ENCODE measurements around the gene IDS. TPM values are rescaled to one million over a fixed set of nuclear protein-coding genes. Genes with fewer than 3 reads are reported as not detected.

The IDS gene
- total and polyA plus RNA-seq, 2 donors from 2014 or later = 19.6 to 85.8 TPM

DNA sequence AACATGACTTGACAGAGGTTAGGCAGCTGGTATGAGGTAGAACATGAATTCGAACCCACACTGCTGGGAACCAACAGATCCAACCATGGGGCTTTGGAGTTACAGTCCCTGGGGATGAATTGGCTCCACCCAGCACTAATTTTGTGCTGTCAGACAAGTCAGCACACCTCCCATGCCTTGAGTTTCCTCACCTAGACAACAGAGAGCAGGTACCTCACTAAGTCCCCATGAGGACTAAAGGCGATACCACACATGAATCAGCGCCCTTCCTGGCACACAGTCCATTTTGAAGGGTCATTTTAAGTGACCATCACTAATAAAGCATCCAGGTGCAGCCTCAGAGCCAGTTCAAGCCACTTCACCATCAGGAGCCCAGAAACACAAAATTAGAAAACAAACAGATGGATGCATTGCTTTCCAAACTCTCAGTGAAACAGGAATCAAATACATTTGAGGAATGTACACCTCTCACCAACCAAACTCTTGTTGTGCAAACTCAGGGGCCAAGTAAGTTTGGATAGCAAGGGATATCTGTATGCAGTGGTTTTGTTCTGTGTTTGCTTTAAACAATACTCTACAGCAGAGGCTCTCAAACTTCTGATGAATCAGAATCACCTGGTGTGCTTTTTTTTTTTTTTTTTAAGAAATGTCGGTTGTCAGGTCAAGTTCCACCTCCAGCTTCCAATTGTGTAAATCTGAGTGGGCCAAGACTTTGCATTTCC, 10.1 kb downstream of the IDS start:
- DNase-seq (no peak), FAIRE-seq (no peak)
- H3K36me3 ChIP-seq (ENCODE audit: control insufficient read depth in 2 of 3, insufficient read depth in 3 of 3, low read length in 3 of 3) = peaks cover 2 to 54% (median 19%) of the 10 kb centered on the region in 3 donors
- no peak overlapping the region for H3K27ac ChIP-seq (ENCODE audit: low read depth in 2 of 2, low read length in 2 of 2)
- no peaks in the 10 kb centered on the region for H3K9me3 ChIP-seq (ENCODE audit: control insufficient read depth in 2 of 3, insufficient read depth in 1 of 3, low read length in 3 of 3)
- H3K4me3 ChIP-seq (ENCODE audit: low read length in 3 of 3) = no peak overlapping the region
- TF ChIP-seq, protein P1, sequence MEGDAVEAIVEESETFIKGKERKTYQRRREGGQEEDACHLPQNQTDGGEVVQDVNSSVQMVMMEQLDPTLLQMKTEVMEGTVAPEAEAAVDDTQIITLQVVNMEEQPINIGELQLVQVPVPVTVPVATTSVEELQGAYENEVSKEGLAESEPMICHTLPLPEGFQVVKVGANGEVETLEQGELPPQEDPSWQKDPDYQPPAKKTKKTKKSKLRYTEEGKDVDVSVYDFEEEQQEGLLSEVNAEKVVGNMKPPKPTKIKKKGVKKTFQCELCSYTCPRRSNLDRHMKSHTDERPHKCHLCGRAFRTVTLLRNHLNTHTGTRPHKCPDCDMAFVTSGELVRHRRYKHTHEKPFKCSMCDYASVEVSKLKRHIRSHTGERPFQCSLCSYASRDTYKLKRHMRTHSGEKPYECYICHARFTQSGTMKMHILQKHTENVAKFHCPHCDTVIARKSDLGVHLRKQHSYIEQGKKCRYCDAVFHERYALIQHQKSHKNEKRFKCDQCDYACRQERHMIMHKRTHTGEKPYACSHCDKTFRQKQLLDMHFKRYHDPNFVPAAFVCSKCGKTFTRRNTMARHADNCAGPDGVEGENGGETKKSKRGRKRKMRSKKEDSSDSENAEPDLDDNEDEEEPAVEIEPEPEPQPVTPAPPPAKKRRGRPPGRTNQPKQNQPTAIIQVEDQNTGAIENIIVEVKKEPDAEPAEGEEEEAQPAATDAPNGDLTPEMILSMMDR (IDR thresholded peaks at IDR 0.05; ENCODE audit: borderline replicate concordance, extremely low read depth, insufficient read depth) = no peak
- H3K4me1 ChIP-seq (ENCODE audit: control insufficient read depth in 2 of 3, insufficient read depth in 2 of 3, low read depth in 1 of 3, low read length in 3 of 3) = no peaks in the 10 kb centered on the region
- no peak overlapping the region for H3K9ac ChIP-seq (ENCODE audit: low read length in 3 of 3)
- intact Hi-C loops (cut with DNase I) = no loop called here
- no peaks in the 10 kb centered on the region for H3K27me3 ChIP-seq (ENCODE audit: control insufficient read depth, insufficient read depth, low read length)

DNA sequence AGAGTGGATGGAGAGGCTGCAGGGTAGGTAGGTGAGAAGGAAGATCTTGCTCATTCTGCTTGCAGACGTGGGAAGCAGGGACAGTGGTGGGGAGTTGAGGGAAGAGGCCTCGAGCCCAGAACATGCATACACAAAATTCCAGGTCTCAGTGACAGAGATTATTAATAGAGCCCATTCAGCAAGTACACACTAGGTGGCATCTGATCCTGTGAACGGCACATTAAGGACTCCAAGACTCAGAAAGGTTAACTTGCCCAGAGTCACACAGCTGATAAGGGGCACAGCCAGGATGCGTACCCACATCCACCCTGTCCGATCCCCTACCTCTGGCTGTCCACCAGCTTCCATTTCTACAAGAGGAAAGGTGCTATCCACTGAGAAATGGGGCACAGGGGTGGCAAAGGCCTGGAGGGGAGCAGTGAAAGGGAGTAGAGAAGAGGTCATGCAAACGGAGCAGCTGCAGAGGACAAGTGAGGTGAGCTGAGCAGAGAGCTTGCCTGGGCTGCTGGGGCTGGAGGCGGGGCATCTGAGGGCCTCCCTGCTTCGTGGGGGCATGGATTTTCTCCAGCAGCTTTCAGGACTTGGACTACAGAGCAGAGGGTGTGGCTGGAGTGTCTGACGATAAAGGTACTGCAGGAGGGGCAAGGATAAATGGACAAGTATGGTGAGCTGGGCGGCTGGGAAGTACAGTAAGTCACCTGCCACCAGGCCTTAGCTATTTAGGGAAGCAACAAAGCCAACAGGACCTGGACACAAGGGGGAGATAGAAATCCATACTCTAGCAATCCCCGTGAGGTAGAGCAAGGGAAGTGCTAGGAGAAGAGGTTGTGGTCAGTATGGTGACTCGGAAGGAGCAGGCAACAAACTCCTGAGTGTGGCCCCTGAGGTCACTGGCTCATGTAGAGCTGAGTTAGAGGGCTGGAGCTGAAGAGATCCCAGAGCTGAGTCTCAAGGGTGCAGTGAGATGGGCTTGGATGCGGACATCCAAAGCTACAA, 11.2 kb downstream of the IDS start:
- TF ChIP-seq, protein P1 (IDR thresholded peaks at IDR 0.05; ENCODE audit: borderline replicate concordance, extremely low read depth, insufficient read depth) = no peak
- Histone ChIP-seq H3K9ac (ENCODE audit: low read length in 3 of 3) (no peak overlapping the region), H3K4me3 (ENCODE audit: low read length in 3 of 3) (no peak overlapping the region), H3K9me3 (ENCODE audit: control insufficient read depth in 2 of 3, insufficient read depth in 1 of 3, low read length in 3 of 3) (no peaks in the 10 kb centered on the region), H3K27me3 (ENCODE audit: control insufficient read depth, insufficient read depth, low read length) (no peaks in the 10 kb centered on the region), H3K36me3 (ENCODE audit: control insufficient read depth in 2 of 3, insufficient read depth in 3 of 3, low read length in 3 of 3) (peaks cover 2 to 61% (median 20%) of the 10 kb centered on the region in 3 donors), H3K4me1 (ENCODE audit: control insufficient read depth in 2 of 3, insufficient read depth in 2 of 3, low read depth in 1 of 3, low read length in 3 of 3) (no peaks in the 10 kb centered on the region), H3K27ac (ENCODE audit: low read depth in 2 of 2, low read length in 2 of 2) (no peak overlapping the region)
- FAIRE-seq = no peak
- DNase-seq = no peak
- intact Hi-C loops (cut with DNase I) = no loop called here

DNA sequence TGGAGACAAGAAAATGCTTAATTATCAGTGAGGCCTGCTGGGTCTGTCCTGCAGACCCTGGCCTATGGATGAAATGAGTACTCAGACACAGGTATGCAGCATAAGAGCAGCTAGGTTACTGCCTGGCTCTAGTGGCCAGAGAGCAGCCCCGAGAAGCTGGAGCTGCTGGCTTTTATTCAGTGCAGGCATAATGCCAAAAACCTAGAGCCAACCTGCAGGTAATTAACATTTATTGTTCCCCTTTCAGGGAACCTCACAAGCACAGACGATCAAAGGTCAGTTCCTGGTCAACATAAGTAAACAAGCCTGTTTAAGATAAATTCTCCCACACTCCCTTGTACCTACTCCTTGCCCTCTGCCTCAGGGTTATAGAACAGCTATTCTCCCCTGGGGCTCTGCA, 13.3 kb downstream of the IDS start:
- no peak for DNase-seq
- Histone ChIP-seq H3K36me3 (ENCODE audit: control insufficient read depth in 2 of 3, insufficient read depth in 3 of 3, low read length in 3 of 3) (peaks cover 2 to 56% (median 20%) of the 10 kb centered on the region in 3 donors), H3K4me1 (ENCODE audit: control insufficient read depth in 2 of 3, insufficient read depth in 2 of 3, low read depth in 1 of 3, low read length in 3 of 3) (no peaks in the 10 kb centered on the region), H3K9me3 (ENCODE audit: control insufficient read depth in 2 of 3, insufficient read depth in 1 of 3, low read length in 3 of 3) (no peaks in the 10 kb centered on the region), H3K27ac (ENCODE audit: low read depth in 2 of 2, low read length in 2 of 2) (no peak overlapping the region), H3K4me3 (ENCODE audit: low read length in 3 of 3) (no peak overlapping the region), H3K9ac (ENCODE audit: low read length in 3 of 3) (no peak overlapping the region), H3K27me3 (ENCODE audit: control insufficient read depth, insufficient read depth, low read length) (no peaks in the 10 kb centered on the region)
- FAIRE-seq = no peak
- TF ChIP-seq, protein P1 (IDR thresholded peaks at IDR 0.05; ENCODE audit: borderline replicate concordance, extremely low read depth, insufficient read depth) = no peak
- intact Hi-C loops (cut with DNase I) = no loop called here

Measured in kidney (tissue), 14 donors.